ENCODE measurements around the gene ACR.

Gene ACR

DNA sequence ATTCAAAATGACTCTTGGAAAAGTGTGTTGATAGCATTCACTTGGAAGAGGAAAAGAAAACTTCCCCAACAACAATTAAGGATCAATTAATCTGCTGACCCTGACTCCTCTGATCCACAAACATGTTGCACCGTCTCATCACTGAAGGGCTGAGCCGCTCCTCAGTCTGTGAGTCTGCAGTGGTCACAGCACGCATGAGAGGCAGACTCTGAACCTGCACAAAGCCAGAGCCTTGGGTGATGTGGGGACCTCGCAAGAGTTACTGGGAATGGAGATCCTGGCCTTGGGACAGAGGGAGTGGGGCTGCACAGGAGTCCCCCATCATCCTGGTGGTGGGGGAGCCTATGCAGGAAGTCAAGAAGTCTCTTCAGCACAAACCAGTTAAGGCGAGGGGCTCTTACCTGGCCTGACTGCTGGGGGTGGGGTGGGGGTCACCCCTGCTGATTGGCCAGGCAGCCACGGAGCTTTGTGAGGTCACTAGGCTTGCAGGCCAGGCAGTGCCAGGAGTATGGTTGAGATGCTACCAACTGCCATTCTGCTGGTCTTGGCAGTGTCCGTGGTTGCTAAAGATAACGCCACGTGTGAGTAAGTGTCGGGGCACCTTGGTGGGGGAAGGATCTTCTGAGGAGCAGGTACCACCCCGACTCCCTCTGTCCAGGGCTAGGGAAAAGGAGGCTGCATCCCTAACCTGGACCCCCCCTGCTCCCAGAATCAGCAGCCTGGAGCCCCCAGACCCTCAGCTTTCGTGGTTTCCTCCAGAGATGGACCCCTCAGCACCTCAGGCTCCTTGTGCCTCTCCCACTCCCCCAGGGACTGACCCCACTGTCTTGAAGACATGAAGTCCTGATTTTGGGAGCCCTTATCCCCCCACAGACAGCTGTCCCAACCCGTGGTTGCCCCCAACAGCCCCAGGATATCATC lies at the start of gene ACR:
Gene ACR (plus strand): TSS at position 477 of the 921 bp plus-strand sequence. CDS start 32 bp downstream, at position 509.
- no peak for DNase-seq (ENCODE audit: low read depth)
- H3K4me3 ChIP-seq (ENCODE audit: low read depth, low read length): no peak within 1 kb of the TSS

DNA sequence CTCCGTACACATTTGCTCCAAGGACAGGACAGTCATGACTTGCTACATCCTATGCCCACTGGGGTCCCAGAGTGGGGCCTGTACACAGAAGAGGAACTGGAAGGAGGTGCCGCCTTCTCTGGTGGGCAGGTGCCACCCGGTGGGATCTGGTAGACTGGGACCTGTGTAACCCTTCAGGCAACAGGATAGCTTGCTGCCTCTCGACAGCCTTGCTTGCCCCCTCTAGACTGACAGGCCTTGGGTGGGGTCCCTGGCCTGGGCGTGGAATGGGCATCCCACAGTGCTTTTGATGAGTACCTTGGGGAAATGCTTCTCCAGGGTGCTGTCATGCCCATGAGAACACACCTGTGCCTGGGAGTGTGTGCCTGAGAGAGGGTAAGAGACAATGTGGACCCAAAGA lies 49.6 kb upstream of the ACR start:
- no peak for DNase-seq (ENCODE audit: low read depth)
- H3K4me3 ChIP-seq (ENCODE audit: low read depth, low read length): no peak overlapping the region

DNA sequence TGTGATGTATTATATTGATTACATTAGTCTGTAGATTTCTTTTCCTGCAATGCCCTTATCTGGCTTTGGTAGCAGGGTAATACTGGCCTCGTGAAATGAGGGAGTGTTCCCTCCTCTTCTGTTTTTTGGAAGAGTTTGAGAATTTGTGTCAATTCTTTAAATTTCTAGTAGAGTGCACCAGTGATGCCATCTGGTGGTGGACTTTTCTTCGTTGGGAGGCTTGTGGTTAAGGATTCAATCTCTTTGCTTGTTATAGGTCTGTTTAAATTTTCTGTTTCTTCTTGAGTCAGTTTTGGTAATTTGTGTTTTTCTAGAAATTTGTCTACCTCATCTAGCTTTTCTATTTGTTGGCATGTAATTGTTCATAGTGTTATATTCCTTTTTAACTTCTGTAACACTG lies 46.5 kb upstream of the ACR start:
- H3K4me3 ChIP-seq (ENCODE audit: low read depth, low read length): no peak overlapping the region
- no peak for DNase-seq (ENCODE audit: low read depth)

DNA sequence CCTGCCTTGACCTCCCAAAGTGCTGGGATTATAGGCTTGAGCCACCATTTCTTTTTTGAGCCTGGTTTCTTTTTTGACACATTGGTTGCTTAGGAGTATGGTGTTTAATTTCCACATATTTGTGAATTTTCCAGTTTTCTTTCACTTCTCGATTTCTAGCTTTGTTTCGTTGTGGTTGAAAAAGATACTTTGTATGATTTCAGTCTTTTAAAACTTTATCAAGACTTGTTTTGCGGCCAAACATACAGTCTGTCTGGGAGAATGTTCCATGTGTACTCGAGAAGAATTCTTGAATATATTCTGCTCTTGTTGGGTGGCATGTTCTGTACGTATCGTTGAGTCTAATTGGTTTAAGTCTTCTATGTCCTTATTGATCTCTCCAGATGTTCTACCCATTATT lies 44.5 kb upstream of the ACR start:
- no peak for DNase-seq (ENCODE audit: low read depth)
- no peak overlapping the region for H3K4me3 ChIP-seq (ENCODE audit: low read depth, low read length)

DNA sequence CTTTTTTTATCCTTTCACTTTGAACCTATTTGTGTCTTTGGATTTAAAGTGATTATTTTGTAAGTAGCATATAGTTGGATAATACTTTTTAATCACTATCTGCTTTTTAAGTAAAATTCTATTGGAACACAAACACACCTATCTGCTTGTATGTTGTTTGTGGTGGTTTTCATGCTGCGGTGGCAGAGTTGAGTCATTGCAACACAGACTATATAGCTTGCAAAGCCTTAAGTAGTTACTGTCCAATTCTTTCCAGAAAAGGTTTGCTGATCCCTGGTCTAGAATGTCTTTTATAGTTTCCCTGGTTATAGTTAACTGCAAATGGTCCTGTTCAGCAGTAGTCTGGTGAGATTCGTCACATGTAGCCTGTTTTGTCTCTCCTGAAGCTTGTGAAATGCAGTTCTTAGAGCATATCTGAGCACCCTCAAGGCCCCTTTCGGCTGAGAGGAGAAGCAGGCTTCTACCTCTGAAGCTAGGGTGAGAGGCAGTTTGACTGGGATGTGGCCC lies 43.9 kb upstream of the ACR start:
- no peak for DNase-seq (ENCODE audit: low read depth)
- H3K4me3 ChIP-seq (ENCODE audit: low read depth, low read length): no peak overlapping the region

DNA sequence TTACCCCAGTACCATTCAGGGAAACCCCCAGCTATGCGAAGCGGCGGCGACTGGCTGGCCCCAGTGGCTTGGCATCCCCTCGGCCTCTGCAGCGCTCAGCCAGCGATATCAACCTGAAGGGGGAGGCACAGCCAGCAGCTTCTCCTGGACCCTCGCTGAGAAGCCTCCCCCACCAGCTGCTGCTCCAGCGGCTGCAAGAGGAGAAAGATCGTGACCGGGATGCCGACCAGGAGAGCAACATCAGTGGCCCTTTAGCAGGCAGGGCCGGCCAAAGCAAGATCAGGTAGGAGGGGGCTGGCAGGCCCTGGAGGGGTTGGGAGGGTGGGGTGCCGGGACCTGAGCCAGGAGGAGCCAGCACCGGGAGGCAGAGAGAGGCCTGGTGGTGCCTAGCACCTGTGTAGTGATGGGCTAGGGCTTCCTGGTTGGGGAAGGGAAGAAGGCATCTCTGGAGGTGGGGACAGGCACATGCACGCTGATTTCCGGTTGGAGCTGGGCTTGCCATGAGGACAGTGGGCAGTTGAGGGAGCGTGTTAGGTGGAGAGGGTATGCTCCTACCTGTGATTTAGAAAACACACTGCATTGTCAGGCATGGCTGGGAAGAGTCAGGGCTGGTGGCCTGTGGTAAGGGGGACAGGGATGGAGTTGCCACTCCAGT lies 43.1 kb upstream of the ACR start:
- no peak for DNase-seq (ENCODE audit: low read depth)

DNA sequence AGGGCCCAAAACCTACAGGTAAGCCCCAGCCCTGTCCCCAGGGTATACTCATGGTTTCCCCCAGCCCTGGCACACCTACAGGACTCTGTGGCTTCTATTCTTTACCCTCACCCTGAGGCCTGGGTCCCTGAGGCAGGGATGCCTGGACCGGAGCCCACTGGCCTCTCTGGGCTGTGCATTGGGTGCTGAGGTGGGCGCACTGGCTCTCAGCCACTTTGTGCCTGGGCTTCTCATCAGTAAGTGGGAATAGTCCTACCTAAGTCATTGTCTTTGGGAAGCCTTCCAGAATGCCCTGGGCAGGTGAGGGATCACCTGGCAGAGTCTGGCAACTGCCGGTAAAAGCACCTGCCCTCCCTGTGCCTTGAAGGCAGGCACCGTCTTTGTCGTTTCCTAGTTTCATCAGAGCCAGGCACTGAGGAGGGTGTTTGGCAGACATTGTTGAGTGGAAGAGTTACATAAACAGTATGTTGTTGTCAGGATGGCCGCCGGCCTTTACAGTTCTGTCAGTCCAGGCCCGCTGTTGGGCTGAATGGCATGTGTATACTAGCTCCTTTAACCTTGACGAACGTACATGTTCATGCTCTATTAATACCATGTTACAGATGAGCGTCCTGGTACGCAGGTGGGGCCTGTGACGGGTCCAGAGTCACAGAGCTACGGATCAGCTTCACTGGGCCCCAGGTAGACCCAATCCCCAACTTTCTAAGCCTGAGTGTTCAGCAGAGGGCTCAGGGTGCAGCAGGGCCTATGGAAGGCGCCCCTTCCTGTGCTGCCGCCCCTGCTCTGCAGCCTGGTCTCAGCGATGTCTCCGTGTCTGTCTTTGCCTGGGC lies 42.4 kb upstream of the ACR start:
- DNase-seq (ENCODE audit: low read depth): no peak
- no peak overlapping the region for H3K4me3 ChIP-seq (ENCODE audit: low read depth, low read length)

More for the DNA sequence above, 43.1 kb upstream of the ACR start:
- H3K4me3 ChIP-seq (ENCODE audit: low read depth, low read length): no peak overlapping the region

DNA sequence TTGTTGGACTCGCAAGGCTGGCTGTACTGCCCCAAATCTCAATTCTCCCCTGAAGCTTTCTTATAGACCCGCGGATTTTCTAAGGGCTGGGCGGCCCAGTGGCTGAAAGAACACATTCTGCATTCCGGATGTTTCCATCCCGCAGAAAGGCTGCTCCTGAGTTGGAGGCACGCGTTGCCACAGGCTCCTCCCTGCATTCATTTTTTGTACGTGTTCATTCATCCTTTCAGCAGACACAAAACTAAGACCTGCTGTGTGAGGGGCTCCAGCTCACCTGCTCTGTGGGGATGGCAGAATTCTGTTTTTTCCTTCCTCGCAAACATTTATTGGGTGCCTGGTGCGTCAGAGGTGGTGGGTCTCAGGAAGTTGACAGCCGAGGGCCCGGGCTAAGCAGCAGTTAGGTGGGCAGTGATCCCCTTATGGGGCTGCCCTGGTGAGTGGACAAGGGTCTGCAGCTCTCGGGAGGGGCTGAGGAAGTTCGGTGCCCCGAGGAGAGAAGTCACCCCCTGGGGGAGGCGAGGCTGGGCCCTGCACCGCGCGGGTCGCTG lies 41.7 kb upstream of the ACR start:
- no peak for DNase-seq (ENCODE audit: low read depth)
- peak overlapping the region; percentile 48 for H3K4me3 ChIP-seq (ENCODE audit: low read depth, low read length)

DNA sequence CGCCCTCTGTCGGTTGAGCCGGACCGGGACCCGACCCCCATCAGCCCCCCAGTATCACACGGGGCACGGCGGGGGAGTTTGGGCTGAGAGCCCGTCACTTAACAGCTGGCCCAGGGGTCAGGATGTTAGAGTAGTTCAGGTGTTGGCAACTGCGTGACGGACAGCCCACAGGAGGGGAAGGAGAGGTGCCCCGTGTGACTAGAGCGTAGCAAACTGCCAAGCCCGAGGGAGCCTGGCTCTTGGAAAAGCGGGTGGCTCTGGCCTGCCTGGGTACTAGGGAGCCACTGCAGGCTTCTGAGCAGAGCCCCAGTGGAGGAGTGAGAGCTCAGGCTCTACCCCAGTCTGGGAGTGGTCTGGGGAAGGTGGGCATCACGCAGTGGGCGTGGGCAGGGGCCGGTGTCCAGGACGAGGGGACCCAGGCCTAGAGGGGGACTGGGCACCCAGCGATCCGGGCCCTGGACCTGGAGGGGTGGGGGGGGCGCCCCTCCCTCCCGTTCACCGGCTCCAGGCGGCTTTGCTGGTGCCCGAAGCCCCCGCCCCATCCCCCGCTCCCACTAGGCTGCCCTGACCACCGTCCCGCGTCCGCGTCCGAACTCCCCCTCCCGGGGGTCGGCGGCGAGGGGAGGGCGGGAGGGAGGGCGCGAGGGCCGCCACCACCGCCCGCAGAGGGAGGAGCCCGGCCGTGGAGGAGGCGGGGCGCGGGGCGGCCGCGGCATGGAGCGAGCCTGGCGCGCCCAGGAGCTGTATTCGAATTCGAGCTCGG lies 41.0 kb upstream of the ACR start:
- peak overlapping the region; percentile 56 for H3K4me3 ChIP-seq (ENCODE audit: low read depth, low read length)
- no peak for DNase-seq (ENCODE audit: low read depth)

DNA sequence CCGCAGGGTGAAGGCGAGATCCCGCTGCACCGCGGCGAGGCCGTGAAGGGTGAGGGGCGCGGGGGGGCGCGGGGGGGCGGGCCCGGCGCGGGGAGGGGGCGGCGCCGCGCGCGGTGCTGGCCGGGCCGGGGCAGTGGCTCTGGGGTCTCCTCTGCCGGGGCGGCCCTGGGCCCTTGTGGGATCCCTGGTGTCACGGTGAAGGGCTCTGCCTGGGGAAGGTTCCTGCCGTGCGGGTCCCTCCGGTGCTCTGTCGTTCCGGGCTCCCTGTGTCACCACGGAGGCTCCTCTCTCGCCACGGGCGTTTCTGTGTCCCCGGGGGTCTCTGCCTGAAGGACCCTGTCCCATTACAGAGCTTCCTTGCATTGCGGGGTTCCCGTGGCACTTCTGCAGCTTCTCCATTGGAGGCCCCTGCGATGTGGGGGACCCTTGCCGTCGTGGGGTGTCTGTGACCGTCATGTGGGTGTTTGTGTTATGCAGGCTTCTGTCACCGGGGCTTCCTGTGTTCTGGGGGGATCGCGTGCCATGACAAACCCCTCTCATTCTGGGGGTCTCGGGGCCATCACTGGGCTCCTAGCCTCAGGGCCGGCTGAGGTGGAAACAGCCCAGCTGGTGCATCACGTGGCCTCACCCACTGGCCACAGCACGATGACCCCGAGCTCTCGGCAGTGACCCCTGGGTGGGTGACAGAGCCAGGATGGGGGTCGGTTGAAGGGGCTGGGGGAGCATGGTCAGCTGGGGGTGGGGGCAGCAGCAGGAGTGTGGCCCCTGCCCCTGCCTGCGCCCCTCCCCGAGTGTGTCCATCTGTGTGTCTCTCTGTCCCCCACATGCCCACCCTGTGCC lies 40.1 kb upstream of the ACR start:
- peak overlapping the region; percentile 56 for H3K4me3 ChIP-seq (ENCODE audit: low read depth, low read length)
- no peak for DNase-seq (ENCODE audit: low read depth)

DNA sequence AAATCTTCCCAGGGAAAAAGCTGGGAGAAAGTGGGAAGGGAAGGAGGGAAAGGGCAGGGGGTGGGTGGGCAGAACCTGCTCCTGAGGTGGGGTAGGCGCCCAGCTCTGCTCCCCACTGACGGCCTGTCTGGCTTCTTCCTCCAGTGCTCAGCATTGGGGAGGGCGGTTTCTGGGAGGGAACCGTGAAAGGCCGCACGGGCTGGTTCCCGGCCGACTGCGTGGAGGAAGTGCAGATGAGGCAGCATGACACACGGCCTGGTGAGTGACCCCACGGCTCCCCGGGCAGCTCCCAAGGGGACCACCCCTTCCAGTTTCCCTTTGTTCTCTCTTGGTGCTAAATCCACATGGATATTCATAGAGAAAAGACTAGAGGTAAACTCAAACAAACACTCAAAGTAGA lies 39.5 kb upstream of the ACR start:
- DNase-seq (ENCODE audit: low read depth): no peak

DNA sequence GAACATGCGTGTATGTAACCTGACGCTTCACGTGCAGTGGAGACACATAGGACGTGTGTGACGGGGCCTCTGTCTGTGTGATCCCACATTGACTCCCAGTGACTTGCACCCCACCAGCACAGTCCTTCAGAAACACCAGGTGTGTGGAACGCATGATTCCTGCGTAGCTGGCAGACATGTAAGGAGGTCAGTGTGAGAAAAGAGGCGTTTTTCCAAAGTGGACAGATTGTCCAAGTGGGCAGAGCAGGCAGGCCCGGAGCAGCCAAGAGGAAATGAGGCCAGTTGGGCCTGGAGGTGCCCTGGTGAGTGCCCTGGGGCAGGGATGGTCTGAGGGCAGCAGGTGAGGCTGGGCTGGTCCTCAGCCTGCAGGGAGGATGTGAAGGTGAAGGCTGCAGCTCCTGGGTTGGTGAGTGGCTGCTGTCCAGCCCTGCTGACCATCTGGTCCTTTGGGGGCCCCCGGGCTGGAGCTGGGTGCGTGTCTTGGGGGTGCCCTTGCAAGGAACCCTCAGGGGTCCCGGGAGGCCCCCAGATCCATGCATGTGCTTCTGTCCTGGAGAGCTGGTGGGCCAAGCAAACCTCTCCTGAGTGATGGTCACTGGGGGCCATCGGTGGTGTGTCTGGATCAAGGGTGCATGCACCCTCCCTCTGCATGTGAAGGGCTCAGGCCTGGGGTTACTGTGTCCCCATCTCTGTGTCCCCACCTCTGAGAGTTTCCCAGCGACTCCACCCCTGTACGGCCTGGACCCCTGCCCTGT lies 38.8 kb upstream of the ACR start:
- H3K4me3 ChIP-seq (ENCODE audit: low read depth, low read length): no peak overlapping the region
- no peak for DNase-seq (ENCODE audit: low read depth)

More for the DNA sequence above, 39.5 kb upstream of the ACR start:
- H3K4me3 ChIP-seq (ENCODE audit: low read depth, low read length): peak overlapping the region; percentile 56

DNA sequence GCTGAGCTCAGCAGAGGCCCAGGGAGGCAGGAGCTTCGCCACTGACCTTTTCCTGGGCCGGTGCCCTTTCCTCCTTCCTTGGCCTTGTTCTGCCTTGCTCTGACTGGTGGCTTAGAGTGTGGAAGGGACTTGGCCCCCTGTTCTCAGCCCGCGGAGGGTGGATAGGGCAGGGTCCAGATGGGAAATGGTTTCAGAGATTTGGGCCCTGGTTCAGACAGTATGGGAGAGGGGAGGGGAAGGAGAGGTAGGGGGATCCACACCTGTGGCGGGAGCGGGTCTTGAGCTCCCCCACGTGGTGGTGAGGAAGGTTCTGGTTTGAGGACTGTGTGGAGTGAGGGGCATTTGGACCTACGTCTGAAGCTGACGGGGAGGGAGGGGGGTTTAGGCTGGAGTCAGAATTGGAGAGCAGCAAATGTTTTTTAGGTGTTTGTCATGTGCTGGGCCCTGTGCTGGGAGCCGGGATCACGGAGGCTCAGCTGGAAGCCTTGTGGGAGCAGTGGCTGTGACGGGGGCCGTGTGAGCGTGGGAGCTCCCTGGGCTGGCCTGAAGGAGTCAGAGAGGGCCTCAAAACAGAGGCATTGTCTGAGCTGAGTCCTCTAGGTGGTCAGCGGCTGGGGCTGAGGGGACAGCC lies 38.1 kb upstream of the ACR start:
- no peak for DNase-seq (ENCODE audit: low read depth)
- no peak overlapping the region for H3K4me3 ChIP-seq (ENCODE audit: low read depth, low read length)

DNA sequence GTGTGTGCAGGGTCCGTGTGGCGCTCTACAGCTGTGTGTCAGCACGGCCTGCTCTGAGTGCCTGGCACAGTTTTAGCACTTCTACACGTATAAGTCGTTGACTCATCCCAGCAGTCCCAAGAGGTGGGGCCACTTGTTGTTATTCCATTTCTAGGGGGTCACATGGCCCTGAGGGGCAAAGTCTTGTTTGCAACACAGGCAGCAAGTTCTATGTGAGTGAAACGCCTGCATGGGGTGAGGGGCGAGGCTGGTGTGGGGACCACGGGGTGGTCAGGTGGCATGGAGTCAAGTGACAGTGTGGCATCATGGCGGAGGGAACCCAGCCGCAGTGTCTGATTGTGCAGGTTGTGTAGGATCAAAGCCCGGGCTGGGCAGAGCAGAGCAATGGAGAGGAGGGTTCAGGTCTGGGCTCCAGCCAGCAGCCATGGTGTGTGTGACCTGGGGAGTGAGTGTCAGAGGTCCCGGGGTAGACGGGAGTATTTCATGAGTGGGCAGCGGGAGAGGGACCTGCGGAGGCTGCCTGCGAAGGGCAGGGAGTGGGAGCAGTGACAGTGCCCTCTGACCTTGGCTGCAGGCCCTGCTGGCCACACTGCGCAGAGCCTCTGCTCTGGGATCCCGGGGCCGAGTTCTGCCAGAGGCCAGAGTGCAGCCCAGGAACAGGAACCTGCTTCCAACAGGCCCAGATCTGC lies 37.5 kb upstream of the ACR start:
- H3K4me3 ChIP-seq (ENCODE audit: low read depth, low read length): no peak overlapping the region
- DNase-seq (ENCODE audit: low read depth): no peak

DNA sequence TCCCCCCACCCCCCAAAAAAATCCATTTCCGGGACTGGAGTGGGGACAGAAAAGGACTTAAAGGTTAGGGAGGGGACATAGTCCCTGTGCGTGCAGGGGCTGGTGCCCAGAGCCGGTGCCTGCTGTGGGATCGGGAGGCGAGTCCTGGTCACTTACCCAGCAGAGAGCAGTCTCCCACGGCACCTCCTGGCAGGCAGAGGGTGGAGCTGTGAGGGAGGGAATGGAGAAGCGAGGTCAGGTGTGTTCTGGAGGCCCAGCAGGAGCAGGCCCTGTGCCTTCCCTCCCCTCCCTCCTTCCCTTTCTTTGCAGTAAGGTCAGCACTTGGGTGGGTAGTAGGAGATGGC lies 37.0 kb upstream of the ACR start:
- H3K4me3 ChIP-seq (ENCODE audit: low read depth, low read length): no peak overlapping the region
- DNase-seq (ENCODE audit: low read depth): no peak

DNA sequence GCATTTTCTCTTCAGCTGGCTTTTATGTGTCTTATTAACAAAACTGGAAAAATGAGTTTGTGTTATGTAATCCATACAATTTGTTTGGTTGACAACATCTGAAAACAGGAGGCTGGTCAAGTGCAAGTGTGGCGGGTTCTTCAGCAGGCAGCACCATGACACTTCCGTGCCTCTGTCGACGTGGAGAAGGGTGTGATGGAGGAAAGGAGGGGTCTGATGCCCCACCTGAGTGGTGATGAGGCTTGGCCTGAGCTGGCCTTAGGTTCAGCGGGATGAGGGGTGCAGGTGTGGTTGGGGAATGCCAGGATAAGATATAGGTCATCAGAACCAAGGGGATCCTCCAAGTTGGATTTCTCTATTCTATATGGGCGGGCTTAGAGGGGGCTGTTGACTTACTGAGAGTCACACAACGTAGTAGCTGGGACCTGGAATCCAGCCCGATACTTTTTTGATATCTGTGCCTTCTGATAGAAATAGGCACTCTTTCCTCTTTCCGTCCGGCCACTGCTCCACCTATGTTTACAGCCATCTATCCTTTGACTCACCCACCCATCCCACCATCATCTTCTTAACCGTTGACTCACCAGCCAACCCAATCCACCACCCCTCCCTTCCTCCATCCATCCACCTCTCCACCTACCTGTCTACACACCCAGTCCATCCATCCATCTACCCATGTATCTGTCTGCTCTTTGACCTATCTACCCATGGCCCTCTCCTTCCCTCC lies 36.4 kb upstream of the ACR start:
- no peak for DNase-seq (ENCODE audit: low read depth)
- H3K4me3 ChIP-seq (ENCODE audit: low read depth, low read length): no peak overlapping the region
